Effector memory CD8-positive, alpha-beta T cell (primary cell): ENCODE measurements around the gene FADS2.
A peak's percentile ranks its signal among the peaks of the same experiment; 100 is the strongest.

Experiments used
- ATAC-seq: fragments of 150-1000 bp; cut with Tn5 transposase; replicated peaks from 2 replicates; pipeline ENCODE4 v1.10.0; 2021; ENCODE audit warnings: mild to moderate bottlenecking, moderate library complexity
- DNase-seq, 3 experiments: peaks; one replicate each; pipeline ENCODE4 v3.0.0; 2021
- H3K27ac Mint-ChIP-seq, 2 donors: one replicate each; pipeline ENCODE4 v1.8.0; 2022; ENCODE audit warnings: mild to moderate bottlenecking in 2 of 2, mixed read lengths in 2 of 2, moderate library complexity in 2 of 2
- H3K27me3 Mint-ChIP-seq, 2 donors: one replicate each; pipeline ENCODE4 v1.8.0; 2022; ENCODE audit warnings: mixed read lengths in 2 of 2
- H3K36me3 Mint-ChIP-seq: one replicate; pipeline ENCODE4 v1.8.0; 2022; ENCODE audit warnings: mild to moderate bottlenecking, moderate library complexity, mixed read lengths; ENCODE audit not compliant: insufficient read depth
- H3K4me1 Mint-ChIP-seq, 2 donors: one replicate each; pipeline ENCODE4 v1.8.0; 2022; ENCODE audit warnings: low read depth in 2 of 2, mixed read lengths in 2 of 2
- H3K4me3 Mint-ChIP-seq, 2 donors: one replicate each; pipeline ENCODE4 v1.8.0; 2022; ENCODE audit warnings: mild to moderate bottlenecking in 2 of 2, mixed read lengths in 2 of 2, moderate library complexity in 2 of 2
- H3K9me3 Mint-ChIP-seq, 2 donors: one replicate each; pipeline ENCODE4 v1.8.0; 2022; ENCODE audit warnings: mixed read lengths in 2 of 2

The FADS2 gene

GRCh38 chr11:61851113-61851899 is 23.2 kb downstream of the FADS2 start:
- H3K36me3 Mint-ChIP-seq = peaks cover 30% of the 10 kb centered on the region
- H3K4me3 Mint-ChIP-seq = no peak overlapping the region
- no peaks in the 10 kb centered on the region for H3K27me3 Mint-ChIP-seq
- ATAC-seq (no peak), DNase-seq (no peak)
- H3K27ac Mint-ChIP-seq = no peak overlapping the region
- no peaks in the 10 kb centered on the region for H3K9me3 Mint-ChIP-seq
- no peaks in the 10 kb centered on the region for H3K4me1 Mint-ChIP-seq

- no peaks in the 10 kb centered on the region for H3K4me1 Mint-ChIP-seq
Observed at GRCh38 chr11:61851900-61852295, 23.8 kb downstream of the FADS2 start.

DNA sequence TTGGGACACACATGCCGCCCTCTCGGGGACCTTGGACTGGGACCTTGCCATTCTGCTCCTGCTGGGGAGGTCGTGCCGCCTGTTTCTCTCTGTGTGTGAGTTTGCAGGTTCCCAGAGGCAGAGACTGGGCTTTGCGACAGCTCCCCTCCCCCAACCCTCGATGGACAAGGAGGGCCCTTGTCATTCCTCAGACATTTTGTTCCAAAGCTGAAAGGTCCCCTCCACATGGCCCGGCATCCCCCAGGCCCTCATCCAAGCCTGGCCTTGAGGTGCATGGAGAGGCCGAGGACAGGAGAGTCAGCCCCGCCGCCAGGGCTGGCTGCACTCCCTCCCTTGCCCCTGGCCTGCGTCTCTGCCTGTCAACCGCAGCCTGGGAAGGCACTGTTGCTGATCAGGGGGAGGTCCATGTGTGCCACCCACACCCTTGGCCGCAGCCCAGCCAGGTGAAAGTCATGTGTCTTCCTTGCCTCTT is 25.6 kb downstream of the FADS2 start:
- no peak overlapping the region for H3K27ac Mint-ChIP-seq
- DNase-seq = no peak
- no peaks in the 10 kb centered on the region for H3K9me3 Mint-ChIP-seq
- no peaks in the 10 kb centered on the region for H3K4me1 Mint-ChIP-seq
- peaks cover 30% of the 10 kb centered on the region for H3K36me3 Mint-ChIP-seq
- ATAC-seq = no peak
- H3K27me3 Mint-ChIP-seq = no peaks in the 10 kb centered on the region
- no peak overlapping the region for H3K4me3 Mint-ChIP-seq

More at GRCh38 chr11:61851900-61852295, 23.8 kb downstream of the FADS2 start:
- no peaks in the 10 kb centered on the region for H3K9me3 Mint-ChIP-seq
- DNase-seq = no peak
- no peak for ATAC-seq
- H3K4me3 Mint-ChIP-seq = no peak overlapping the region
- peak overlapping the region in 1 of 2 donors; percentile 63 for H3K27ac Mint-ChIP-seq
- peaks cover 30% of the 10 kb centered on the region for H3K36me3 Mint-ChIP-seq
- H3K27me3 Mint-ChIP-seq = no peaks in the 10 kb centered on the region

DNA sequence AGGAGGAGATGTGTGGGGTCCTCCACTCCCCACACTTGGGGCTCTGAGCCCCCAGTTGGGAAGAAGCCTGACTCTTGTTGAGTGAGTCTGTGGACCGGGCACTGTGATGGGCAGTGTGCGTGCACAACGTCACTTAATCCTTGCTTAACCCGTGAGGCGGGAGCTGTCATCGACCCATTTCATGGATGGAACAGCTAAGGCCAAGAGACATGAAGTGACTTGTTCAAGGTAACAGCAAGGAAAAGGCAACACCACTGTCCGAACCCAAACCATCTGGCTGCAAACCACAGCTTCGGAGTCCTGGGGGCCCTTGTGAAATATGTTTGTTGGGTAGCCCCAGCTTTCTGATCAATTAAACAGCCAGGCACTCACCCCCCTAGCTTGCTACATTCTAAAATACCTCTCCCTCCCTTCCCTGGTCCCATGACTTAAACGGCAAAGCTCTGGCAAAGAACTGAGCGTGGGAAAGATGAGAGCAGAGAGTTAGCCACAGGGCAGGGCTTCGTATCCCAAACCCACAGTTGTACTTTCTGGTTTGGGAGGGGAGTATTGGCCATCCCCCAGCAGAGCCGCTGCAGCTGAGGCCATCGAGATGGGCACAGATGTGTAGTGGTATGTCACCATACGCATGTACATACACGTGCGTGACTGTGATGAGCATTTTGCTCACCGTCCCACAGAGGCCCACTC is 26.3 kb downstream of the FADS2 start:
- Mint-ChIP-seq H3K4me3 (no peak overlapping the region), H3K27me3 (no peaks in the 10 kb centered on the region), H3K9me3 (no peaks in the 10 kb centered on the region), H3K36me3 (peaks cover 30% of the 10 kb centered on the region), H3K4me1 (no peaks in the 10 kb centered on the region), H3K27ac (no peak overlapping the region)
- ATAC-seq (no peak), DNase-seq (no peak)

GRCh38 chr11:61854966-61855714 is 27.0 kb downstream of the FADS2 start:
- no peak for ATAC-seq
- DNase-seq = no peak
- Mint-ChIP-seq H3K4me1 (no peaks in the 10 kb centered on the region), H3K27ac (no peak overlapping the region), H3K9me3 (no peaks in the 10 kb centered on the region), H3K4me3 (no peak overlapping the region), H3K36me3 (peaks cover 31% of the 10 kb centered on the region), H3K27me3 (no peaks in the 10 kb centered on the region)

GRCh38 chr11:61855939-61856680 is 28.0 kb downstream of the FADS2 start:
- no peaks in the 10 kb centered on the region for H3K27me3 Mint-ChIP-seq
- DNase-seq (no peak), ATAC-seq (no peak)
- no peaks in the 10 kb centered on the region for H3K4me1 Mint-ChIP-seq
- H3K27ac Mint-ChIP-seq = no peak overlapping the region
- H3K9me3 Mint-ChIP-seq = no peaks in the 10 kb centered on the region
- H3K36me3 Mint-ChIP-seq = peaks cover 30% of the 10 kb centered on the region
- no peak overlapping the region for H3K4me3 Mint-ChIP-seq

DNA sequence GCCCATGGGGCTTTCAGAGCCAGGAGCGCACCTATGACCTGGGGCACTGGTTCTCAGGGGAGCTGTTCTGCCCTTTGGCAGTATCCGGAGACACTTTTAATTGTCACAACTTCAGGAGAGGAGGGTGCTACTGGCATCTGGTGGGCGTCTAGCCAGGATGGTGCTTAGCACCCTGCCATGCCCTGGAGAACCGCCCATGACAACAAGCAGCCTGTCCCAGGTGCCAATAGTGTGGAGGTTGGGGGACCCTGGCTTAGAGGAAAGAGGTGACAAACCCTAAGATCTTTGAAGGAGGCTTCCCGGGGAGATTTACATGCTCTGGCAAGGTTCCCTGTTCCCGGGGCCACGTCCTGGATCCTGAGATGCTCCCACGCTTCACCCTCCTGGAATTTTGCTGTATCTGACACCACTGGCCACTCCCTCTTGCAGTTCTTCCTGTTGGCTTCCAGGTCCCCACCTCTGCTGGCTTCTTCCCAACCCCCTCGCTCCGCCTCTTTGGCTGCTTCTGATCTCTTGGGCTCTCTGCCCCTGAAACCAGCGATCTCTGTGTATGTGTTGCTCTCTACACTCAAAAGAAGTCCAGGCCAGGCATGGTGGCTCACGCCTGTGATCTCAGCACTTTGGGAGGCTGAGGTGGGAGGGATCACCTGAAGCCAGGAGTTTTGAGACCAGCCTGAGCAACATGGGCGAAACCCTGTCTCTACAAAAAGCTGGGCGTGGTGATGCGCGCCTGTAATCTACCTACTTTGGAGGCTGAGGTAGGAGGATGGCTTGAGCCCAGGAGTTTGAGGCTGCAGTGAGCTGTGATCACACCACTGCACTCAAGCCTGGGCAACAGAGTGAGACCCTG is 32.2 kb downstream of the FADS2 start:
- Mint-ChIP-seq H3K4me1 (no peaks in the 10 kb centered on the region), H3K9me3 (no peaks in the 10 kb centered on the region), H3K27me3 (no peaks in the 10 kb centered on the region), H3K4me3 (no peak overlapping the region), H3K36me3 (peaks cover 33% of the 10 kb centered on the region), H3K27ac (no peak overlapping the region)
- ATAC-seq = no peak
- no peak for DNase-seq

DNA sequence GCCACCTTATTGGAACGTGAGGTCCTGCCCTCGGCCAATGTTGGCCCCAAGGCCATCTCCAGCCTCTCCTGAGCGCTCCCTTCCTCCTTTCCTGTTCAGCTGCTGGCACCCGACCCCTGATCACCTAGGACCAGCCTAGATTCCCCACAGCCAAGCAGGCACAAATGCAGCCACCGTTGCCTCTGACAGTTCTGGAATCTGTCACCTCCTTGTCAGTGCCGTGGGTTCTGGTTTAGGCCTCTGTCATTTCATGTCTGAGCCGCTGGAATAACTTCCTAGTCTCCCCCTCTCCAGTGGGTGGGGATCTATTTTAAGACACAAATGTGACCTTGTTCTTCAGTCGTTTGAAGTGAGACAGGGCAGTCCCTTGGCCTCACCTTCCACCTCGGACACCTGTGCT is 33.5 kb downstream of the FADS2 start:
- no peak overlapping the region for H3K4me3 Mint-ChIP-seq
- no peaks in the 10 kb centered on the region for H3K9me3 Mint-ChIP-seq
- DNase-seq (no peak), ATAC-seq (no peak)
- no peaks in the 10 kb centered on the region for H3K27me3 Mint-ChIP-seq
- no peaks in the 10 kb centered on the region for H3K4me1 Mint-ChIP-seq
- peaks cover 33% of the 10 kb centered on the region for H3K36me3 Mint-ChIP-seq
- H3K27ac Mint-ChIP-seq = no peak overlapping the region

DNA sequence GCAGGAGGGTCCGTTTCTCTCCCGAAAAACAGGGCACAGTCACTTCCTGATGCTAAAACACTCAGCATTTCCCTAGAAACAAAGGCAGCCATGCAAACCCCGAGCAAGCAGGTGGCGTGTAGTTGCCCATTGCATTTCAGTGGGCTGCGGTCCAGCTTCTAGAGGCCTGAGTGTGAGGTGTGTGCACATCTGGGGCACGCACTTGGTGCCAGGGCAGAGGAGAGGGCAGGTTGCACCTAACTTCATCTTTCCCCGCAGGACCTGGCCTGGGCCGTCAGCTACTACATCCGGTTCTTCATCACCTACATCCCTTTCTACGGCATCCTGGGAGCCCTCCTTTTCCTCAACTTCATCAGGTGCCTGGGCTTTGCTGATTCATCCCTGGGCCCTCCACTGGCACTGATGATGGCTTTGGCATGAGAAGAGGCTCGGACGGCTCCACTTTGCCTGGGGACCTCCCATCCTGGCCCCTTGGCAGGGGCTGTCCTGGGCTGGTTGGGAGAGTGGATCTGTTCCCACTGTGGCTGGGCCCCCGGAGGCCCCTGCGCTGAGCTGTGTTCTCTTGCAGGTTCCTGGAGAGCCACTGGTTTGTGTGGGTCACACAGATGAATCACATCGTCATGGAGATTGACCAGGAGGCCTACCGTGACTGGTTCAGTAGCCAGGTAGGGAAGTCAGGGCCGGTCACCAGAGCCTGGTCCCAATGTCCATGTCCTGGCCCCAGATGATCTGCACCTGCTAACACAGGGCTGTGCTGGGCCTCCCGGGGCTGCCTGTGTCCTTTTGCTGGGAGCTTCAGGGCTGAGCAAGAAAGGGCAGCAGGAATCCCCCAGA is 34.8 kb downstream of the FADS2 start:
- DNase-seq = no peak
- Mint-ChIP-seq H3K27me3 (no peaks in the 10 kb centered on the region), H3K4me3 (no peak overlapping the region), H3K4me1 (no peaks in the 10 kb centered on the region), H3K9me3 (no peaks in the 10 kb centered on the region), H3K27ac (no peak overlapping the region), H3K36me3 (peaks cover 33% of the 10 kb centered on the region)
- no peak for ATAC-seq

DNA sequence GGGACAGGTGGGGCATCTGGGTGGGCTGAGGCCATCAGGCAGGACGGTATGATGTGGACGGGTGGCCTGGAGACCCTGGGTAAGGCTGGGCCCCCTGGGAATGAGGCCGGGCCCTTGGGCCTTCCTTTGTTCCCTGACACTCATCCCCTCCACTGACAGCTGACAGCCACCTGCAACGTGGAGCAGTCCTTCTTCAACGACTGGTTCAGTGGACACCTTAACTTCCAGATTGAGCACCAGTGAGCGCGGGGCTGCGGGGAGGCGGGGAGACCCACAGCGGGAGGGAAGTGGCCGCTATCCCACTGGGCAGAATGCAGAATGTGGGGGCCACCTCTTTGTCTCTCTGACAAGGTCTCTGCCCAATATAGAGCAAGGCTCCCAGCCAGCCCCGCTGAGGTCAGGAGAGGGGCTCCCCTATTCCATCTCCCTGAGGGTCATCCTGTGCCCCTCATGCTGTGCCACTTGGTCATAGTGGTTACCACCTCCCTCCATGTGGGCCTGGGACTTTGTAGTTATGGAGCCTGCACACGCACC is 35.5 kb downstream of the FADS2 start:
- Mint-ChIP-seq H3K9me3 (no peaks in the 10 kb centered on the region), H3K27me3 (no peaks in the 10 kb centered on the region), H3K4me1 (peaks cover 0 to under 1% of the 10 kb centered on the region in 2 donors), H3K4me3 (no peak overlapping the region), H3K27ac (no peak overlapping the region), H3K36me3 (peaks cover 26% of the 10 kb centered on the region)
- no peak for DNase-seq
- ATAC-seq = no peak

GRCh38 chr11:61864814-61865775 is 37.0 kb downstream of the FADS2 start:
- DNase-seq (no peak), ATAC-seq (no peak)
- no peak overlapping the region for H3K4me3 Mint-ChIP-seq
- peak overlapping the region in 1 of 2 donors; percentile 69 for H3K27ac Mint-ChIP-seq
- peaks cover 14% of the 10 kb centered on the region for H3K36me3 Mint-ChIP-seq
- H3K9me3 Mint-ChIP-seq = no peaks in the 10 kb centered on the region
- H3K4me1 Mint-ChIP-seq = peaks cover 0 to 2% of the 10 kb centered on the region in 2 donors
- no peaks in the 10 kb centered on the region for H3K27me3 Mint-ChIP-seq
